ENCODE data around the gene SETMAR. TPM values are rescaled to one million over a fixed set of nuclear protein-coding genes. Genes with fewer than 3 reads are reported as not detected.

SETMAR gene
- total and polyA plus RNA-seq, 11 donors: 6.2 to 20.2 (median 13.8) TPM

DNA sequence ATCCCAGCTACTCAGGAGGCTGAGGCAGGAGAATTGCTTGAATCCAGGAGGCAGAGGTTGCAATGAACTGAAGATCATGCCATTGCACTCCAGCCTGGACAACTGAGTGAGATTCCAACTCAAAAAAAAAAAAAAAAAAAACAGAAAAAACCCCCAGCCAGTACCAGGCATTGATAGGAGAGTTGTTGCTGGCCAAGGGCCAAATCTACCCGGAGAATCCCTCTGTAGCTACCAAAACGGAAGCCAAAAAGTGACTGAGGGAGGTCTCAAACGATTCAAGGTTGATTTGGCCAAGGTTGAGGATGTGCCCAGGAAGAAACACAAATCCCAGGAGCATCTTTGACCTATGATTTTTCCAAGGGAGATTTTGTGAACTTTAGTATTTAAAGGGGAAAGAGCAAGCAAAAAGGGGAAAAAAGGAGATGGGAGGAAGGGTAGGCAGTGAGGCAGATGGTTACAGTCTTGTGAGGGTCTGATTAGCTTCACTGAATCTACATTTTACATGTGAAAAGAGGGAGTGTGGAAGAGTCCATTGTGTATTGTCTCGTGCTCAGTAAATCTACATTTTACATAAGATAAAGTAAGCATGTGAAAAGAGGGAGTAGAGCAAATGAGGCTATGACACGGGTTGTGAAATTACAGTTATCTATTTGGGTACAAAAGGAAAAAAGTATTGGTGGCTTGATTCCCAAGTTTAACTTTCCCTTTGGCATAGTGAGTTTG lies 32.8 kb downstream of the SETMAR start:
- WGBS, 4 donors: 51 to 61% (median 53%) methylated on average over 5 of the region's 5 CpGs
- H3K9me3 ChIP-seq: no peaks in the 10 kb centered on the region
- TF ChIP-seq CTCF (IDR thresholded peaks at IDR 0.05): no peak
- no peak for TF ChIP-seq POLR2A (IDR thresholded peaks at IDR 0.05)
- no peak for ATAC-seq
- H3K4me3 ChIP-seq: no peak overlapping the region
- peaks cover 0 to 8% (median 2%) of the 10 kb centered on the region in 12 donors for H3K4me1 ChIP-seq
- H3K27me3 ChIP-seq: no peaks in the 10 kb centered on the region
- H3K27ac ChIP-seq: no peak overlapping the region
- intact Hi-C loops (cut with DNase I): no loop called here
- DNase-seq: no peak
- no peaks in the 10 kb centered on the region for H3K36me3 ChIP-seq

DNA sequence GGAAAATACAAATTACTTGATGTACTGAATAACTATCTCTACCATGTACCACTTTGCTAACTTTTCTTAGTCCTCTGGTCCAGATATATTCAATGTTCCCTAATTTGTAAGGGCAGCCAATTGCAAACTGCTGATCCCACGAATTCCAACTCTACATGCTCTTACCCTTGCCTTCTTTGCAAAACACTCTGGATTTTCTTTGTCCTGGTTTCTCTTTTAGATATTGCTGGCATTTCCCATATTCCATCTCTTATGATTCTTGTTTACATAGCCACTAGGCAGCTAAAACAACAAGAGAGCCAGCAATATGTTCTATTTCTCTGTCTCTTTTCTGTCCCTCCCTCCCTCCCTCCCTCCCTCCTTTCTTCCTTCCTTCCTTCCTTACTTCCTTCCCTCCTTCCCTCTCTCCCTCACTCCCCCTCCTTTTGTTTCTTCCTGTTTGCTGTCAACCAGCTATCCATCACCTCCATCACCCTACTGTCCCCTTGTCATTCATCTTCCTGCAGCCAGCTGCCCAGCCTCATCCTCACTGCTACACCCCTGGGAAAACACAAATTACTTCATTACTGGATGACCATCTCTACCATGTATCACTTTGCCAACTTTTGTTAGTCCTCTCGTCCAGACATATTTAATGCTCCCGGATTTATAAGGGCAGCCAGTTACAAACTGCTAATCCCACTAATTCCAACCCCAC lies 33.8 kb downstream of the SETMAR start:
- TF ChIP-seq CTCF (IDR thresholded peaks at IDR 0.05) (no peak), POLR2A (IDR thresholded peaks at IDR 0.05) (no peak)
- intact Hi-C loops (cut with DNase I): no loop called here
- Histone ChIP-seq H3K9me3 (no peaks in the 10 kb centered on the region), H3K27me3 (no peaks in the 10 kb centered on the region), H3K36me3 (no peaks in the 10 kb centered on the region), H3K4me1 (peaks cover 0 to 15% (median 4%) of the 10 kb centered on the region in 12 donors), H3K4me3 (no peak overlapping the region), H3K27ac (no peak overlapping the region)
- ATAC-seq (no peak), DNase-seq (no peak)
- WGBS, 4 donors: 56 to 66% (median 64%) methylated on average over 3 of the region's 3 CpGs

- H3K27ac ChIP-seq: no peak overlapping the region
- H3K4me1 ChIP-seq: peaks cover 0 to 15% (median 4%) of the 10 kb centered on the region in 12 donors
- DNase-seq (no peak), ATAC-seq (no peak)
- H3K36me3 ChIP-seq: no peaks in the 10 kb centered on the region
- TF ChIP-seq POLR2A (IDR thresholded peaks at IDR 0.05) (no peak), CTCF (IDR thresholded peaks at IDR 0.05) (no peak)
- H3K27me3 ChIP-seq: no peaks in the 10 kb centered on the region
- H3K4me3 ChIP-seq: no peak overlapping the region
- intact Hi-C loops (cut with DNase I): no loop called here
- no peaks in the 10 kb centered on the region for H3K9me3 ChIP-seq
- 80 to 87% (median 86%) methylated on average over 5 of the region's 5 CpGs for WGBS, 4 donors
These were observed 35.6 kb downstream of the SETMAR start for GRCh38 chr3:4338751-4339150.

- no peaks in the 10 kb centered on the region for H3K36me3 ChIP-seq
- intact Hi-C loops (cut with DNase I): no loop called here
- H3K9me3 ChIP-seq: no peaks in the 10 kb centered on the region
- WGBS, 4 donors: 85 to 97% (median 95%) methylated on average over 4 of the region's 4 CpGs
- peak overlapping the region in 1 of 12 donors; percentile 33 for H3K27ac ChIP-seq
- TF ChIP-seq POLR2A (IDR thresholded peaks at IDR 0.05) (no peak), CTCF (IDR thresholded peaks at IDR 0.05) (no peak)
- DNase-seq (no peak), ATAC-seq (no peak)
- no peaks in the 10 kb centered on the region for H3K27me3 ChIP-seq
- peaks cover 0 to 15% (median 4%) of the 10 kb centered on the region in 12 donors for H3K4me1 ChIP-seq
- no peak overlapping the region for H3K4me3 ChIP-seq
These were observed 36.9 kb downstream of the SETMAR start for GRCh38 chr3:4340077-4340410.

Measured in heart left ventricle (tissue), 16 donors.